Measurements from ENCODE around the gene SLC17A2. TPM values are rescaled to one million over a fixed set of nuclear protein-coding genes. Genes with fewer than 3 reads are reported as not detected.

The SLC17A2 gene
- total and polyA plus RNA-seq, 2 donors from 2014 or later, result 0.54 to 0.76 TPM

GRCh38 chr6:25899580-25900408, 30.7 kb downstream of the SLC17A2 start:
- H3K4me3 ChIP-seq (ENCODE audit: low read length in 3 of 3), result no peak overlapping the region
- H3K9ac ChIP-seq (ENCODE audit: low read length in 3 of 3), result no peak overlapping the region
- no peak overlapping the region for H3K27ac ChIP-seq (ENCODE audit: low read depth in 2 of 2, low read length in 2 of 2)
- H3K9me3 ChIP-seq (ENCODE audit: control insufficient read depth in 2 of 3, insufficient read depth in 1 of 3, low read length in 3 of 3), result no peaks in the 10 kb centered on the region
- intact Hi-C loops (cut with DNase I), result no loop called here
- H3K36me3 ChIP-seq (ENCODE audit: control insufficient read depth in 2 of 3, insufficient read depth in 3 of 3, low read length in 3 of 3), result no peaks in the 10 kb centered on the region
- FAIRE-seq (no peak), DNase-seq (peak in 1 of 5 donors; percentile 18)
- no peaks in the 10 kb centered on the region for H3K27me3 ChIP-seq (ENCODE audit: control insufficient read depth, insufficient read depth, low read length)
- TF ChIP-seq, protein P1, sequence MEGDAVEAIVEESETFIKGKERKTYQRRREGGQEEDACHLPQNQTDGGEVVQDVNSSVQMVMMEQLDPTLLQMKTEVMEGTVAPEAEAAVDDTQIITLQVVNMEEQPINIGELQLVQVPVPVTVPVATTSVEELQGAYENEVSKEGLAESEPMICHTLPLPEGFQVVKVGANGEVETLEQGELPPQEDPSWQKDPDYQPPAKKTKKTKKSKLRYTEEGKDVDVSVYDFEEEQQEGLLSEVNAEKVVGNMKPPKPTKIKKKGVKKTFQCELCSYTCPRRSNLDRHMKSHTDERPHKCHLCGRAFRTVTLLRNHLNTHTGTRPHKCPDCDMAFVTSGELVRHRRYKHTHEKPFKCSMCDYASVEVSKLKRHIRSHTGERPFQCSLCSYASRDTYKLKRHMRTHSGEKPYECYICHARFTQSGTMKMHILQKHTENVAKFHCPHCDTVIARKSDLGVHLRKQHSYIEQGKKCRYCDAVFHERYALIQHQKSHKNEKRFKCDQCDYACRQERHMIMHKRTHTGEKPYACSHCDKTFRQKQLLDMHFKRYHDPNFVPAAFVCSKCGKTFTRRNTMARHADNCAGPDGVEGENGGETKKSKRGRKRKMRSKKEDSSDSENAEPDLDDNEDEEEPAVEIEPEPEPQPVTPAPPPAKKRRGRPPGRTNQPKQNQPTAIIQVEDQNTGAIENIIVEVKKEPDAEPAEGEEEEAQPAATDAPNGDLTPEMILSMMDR (IDR thresholded peaks at IDR 0.05; ENCODE audit: borderline replicate concordance, extremely low read depth, insufficient read depth), result no peak
- peaks cover 2 to 11% (median 5%) of the 10 kb centered on the region in 3 donors for H3K4me1 ChIP-seq (ENCODE audit: control insufficient read depth in 2 of 3, insufficient read depth in 2 of 3, low read depth in 1 of 3, low read length in 3 of 3)

DNA sequence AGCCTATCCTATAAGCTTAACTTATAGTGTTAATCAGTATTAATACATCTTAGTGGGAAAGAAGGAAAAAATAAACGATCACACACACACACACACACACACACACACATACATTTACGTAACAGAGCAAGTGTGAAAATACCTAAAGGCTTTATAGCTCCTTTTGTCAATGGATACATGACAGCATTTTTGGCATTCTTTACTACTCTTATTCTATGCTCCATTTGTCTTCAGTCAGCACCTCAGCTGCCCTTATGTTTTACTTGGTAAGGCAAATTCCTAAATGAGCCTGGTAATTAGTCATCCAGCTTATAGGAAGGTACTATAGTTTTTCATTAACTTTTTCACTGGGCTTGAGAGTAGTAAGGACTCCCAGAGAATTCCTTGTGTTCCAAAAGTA, 31.4 kb downstream of the SLC17A2 start:
- TF ChIP-seq, protein P1 (IDR thresholded peaks at IDR 0.05; ENCODE audit: borderline replicate concordance, extremely low read depth, insufficient read depth), result no peak
- intact Hi-C loops (cut with DNase I), result no loop called here

GRCh38 chr6:25898289-25898977, 32.1 kb downstream of the SLC17A2 start:
- no peaks in the 10 kb centered on the region for H3K9me3 ChIP-seq (ENCODE audit: control insufficient read depth in 2 of 3, insufficient read depth in 1 of 3, low read length in 3 of 3)
- intact Hi-C loops (cut with DNase I), result no loop called here
- no peak overlapping the region for H3K27ac ChIP-seq (ENCODE audit: low read depth in 2 of 2, low read length in 2 of 2)
- TF ChIP-seq, protein P1 (IDR thresholded peaks at IDR 0.05; ENCODE audit: borderline replicate concordance, extremely low read depth, insufficient read depth), result no peak
- DNase-seq, result peak in 1 of 5 donors; percentile 35
- H3K27me3 ChIP-seq (ENCODE audit: control insufficient read depth, insufficient read depth, low read length), result no peaks in the 10 kb centered on the region
- no peak for FAIRE-seq
- H3K4me1 ChIP-seq (ENCODE audit: control insufficient read depth in 2 of 3, insufficient read depth in 2 of 3, low read depth in 1 of 3, low read length in 3 of 3), result peaks cover 2 to 11% (median 5%) of the 10 kb centered on the region in 3 donors
- no peak overlapping the region for H3K4me3 ChIP-seq (ENCODE audit: low read length in 3 of 3)
- no peak overlapping the region for H3K9ac ChIP-seq (ENCODE audit: low read length in 3 of 3)
- H3K36me3 ChIP-seq (ENCODE audit: control insufficient read depth in 2 of 3, insufficient read depth in 3 of 3, low read length in 3 of 3), result no peaks in the 10 kb centered on the region

More for the DNA sequence above, 31.4 kb downstream of the SLC17A2 start:
- no peaks in the 10 kb centered on the region for H3K36me3 ChIP-seq (ENCODE audit: control insufficient read depth in 2 of 3, insufficient read depth in 3 of 3, low read length in 3 of 3)
- no peak overlapping the region for H3K4me3 ChIP-seq (ENCODE audit: low read length in 3 of 3)
- H3K27ac ChIP-seq (ENCODE audit: low read depth in 2 of 2, low read length in 2 of 2), result no peak overlapping the region
- DNase-seq, result peak in 2 of 5 donors; percentile 77 to 79
- no peaks in the 10 kb centered on the region for H3K9me3 ChIP-seq (ENCODE audit: control insufficient read depth in 2 of 3, insufficient read depth in 1 of 3, low read length in 3 of 3)
- no peak for FAIRE-seq
- no peak overlapping the region for H3K9ac ChIP-seq (ENCODE audit: low read length in 3 of 3)
- H3K4me1 ChIP-seq (ENCODE audit: control insufficient read depth in 2 of 3, insufficient read depth in 2 of 3, low read depth in 1 of 3, low read length in 3 of 3), result peaks cover 2 to 11% (median 5%) of the 10 kb centered on the region in 3 donors
- no peaks in the 10 kb centered on the region for H3K27me3 ChIP-seq (ENCODE audit: control insufficient read depth, insufficient read depth, low read length)
